ENCODE results near the gene SNX20.

Gene SNX20

GRCh38 chr16:50705436-50706110 lies 24.5 kb upstream of the SNX20 start:
- no peak for DNase-seq (ENCODE audit: low spot score)

- no peak for DNase-seq (ENCODE audit: low spot score)
These were observed 23.1 kb upstream of the SNX20 start for GRCh38 chr16:50704245-50704644.

GRCh38 chr16:50702725-50703124 lies 21.6 kb upstream of the SNX20 start:
- DNase-seq (ENCODE audit: low spot score), result no peak

- DNase-seq (ENCODE audit: low spot score), result no peak
These were observed 18.4 kb upstream of the SNX20 start for GRCh38 chr16:50699326-50700159.

GRCh38 chr16:50697881-50698767 lies 17.0 kb upstream of the SNX20 start:
- DNase-seq (ENCODE audit: low spot score), result peak; percentile 53

- no peak for DNase-seq (ENCODE audit: low spot score)
These were observed 16.3 kb upstream of the SNX20 start for GRCh38 chr16:50697421-50697715.

- peak; percentile 85 for DNase-seq (ENCODE audit: low spot score)
These were observed 15.7 kb upstream of the SNX20 start for GRCh38 chr16:50696575-50697420.

GRCh38 chr16:50696126-50696525 lies 15.0 kb upstream of the SNX20 start:
- DNase-seq (ENCODE audit: low spot score), result no peak

GRCh38 chr16:50695017-50696000 lies 14.2 kb upstream of the SNX20 start:
- DNase-seq (ENCODE audit: low spot score), result no peak

GRCh38 chr16:50694206-50694605 lies 13.1 kb upstream of the SNX20 start:
- no peak for DNase-seq (ENCODE audit: low spot score)

- DNase-seq (ENCODE audit: low spot score), result peak; percentile 55
These were observed 12.1 kb upstream of the SNX20 start, which contains the start of gene NOD2 for GRCh38 chr16:50692999-50693781. Gene NOD2, plus strand, starts transcription at chr16:50693606. Its CDS starts 5,890 bp downstream, at chr16:50699496.

- no peak for DNase-seq (ENCODE audit: low spot score)
These were observed 11.5 kb upstream of the SNX20 start for GRCh38 chr16:50692644-50692998.

GRCh38 chr16:50690177-50690576 lies 9.1 kb upstream of the SNX20 start:
- no peak for DNase-seq (ENCODE audit: low spot score)

- DNase-seq (ENCODE audit: low spot score), result no peak
These were observed 7.8 kb upstream of the SNX20 start for GRCh38 chr16:50688867-50689266.

GRCh38 chr16:50688083-50688482 lies 7.0 kb upstream of the SNX20 start:
- no peak for DNase-seq (ENCODE audit: low spot score)

GRCh38 chr16:50685462-50686063 lies 4.5 kb upstream of the SNX20 start:
- no peak for DNase-seq (ENCODE audit: low spot score)

GRCh38 chr16:50684823-50685461 lies 3.8 kb upstream of the SNX20 start:
- DNase-seq (ENCODE audit: low spot score), result no peak

- DNase-seq (ENCODE audit: low spot score), result no peak
These were observed 2.7 kb upstream of the SNX20 start for GRCh38 chr16:50683689-50684374.
